ENCODE results near the gene TAS1R1.

DNA sequence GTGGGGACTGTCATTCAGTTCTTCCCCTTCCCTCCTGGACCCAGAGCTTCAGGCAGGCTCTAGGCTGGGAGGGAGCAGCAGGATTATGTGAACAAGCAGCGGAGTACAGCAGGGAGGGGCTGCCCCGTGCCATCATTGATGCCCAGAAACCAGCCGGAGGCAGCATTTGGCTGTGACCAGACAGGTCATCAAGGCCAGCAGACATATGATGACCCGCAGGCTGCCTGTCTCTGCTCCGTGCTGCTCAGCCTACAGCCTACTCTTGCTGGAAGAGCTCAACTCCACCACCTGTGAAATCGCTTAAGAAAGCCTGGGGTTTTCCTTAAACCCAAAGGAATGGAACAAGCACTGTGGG is 42.6 kb downstream of the TAS1R1 start:
- no peak for TF ChIP-seq SREBF2 (IDR thresholded peaks at IDR 0.05; ENCODE audit: low read length)
- TF ChIP-seq POLR2AphosphoS5 (IDR thresholded peaks at IDR 0.05; ENCODE audit: low read length), result no peak
- TF ChIP-seq TAF1 (IDR thresholded peaks at IDR 0.05; ENCODE audit: borderline replicate concordance, low read depth, low read length), result no peak
- TF ChIP-seq CTCF (IDR thresholded peaks at IDR 0.05 in 2 of 3, conservative IDR thresholded peaks at IDR 0.05 in 1 of 3; ENCODE audit: control insufficient read depth in 2 of 3, extremely low read depth in 1 of 3, insufficient read depth in 1 of 3, low read depth in 3 of 3, low read length in 3 of 3), result no peak
- no peak for TF ChIP-seq ZNF274 (IDR thresholded peaks at IDR 0.05; ENCODE audit: insufficient read depth, insufficient read length)
- TF ChIP-seq SIN3A (IDR thresholded peaks at IDR 0.05; ENCODE audit: low read depth, low read length), result no peak
- TF ChIP-seq POLR2A (IDR thresholded peaks at IDR 0.05; ENCODE audit: low read depth, low read length), result no peak

Measured in GM12878 (cell line).